ENCODE results near the gene ARFGAP1. TPM values are rescaled to one million over a fixed set of nuclear protein-coding genes. Genes with fewer than 3 reads are reported as not detected.

ARFGAP1 gene
- total RNA-seq (2014; rRNA removed; shearing (Covaris generic)), result 63.0 and 70.9 TPM in 2 replicates

- peaks cover 12% of the 10 kb centered on the region for H3K4me1 ChIP-seq (replicated peaks)
- peaks cover 35% of the 10 kb centered on the region for H3K36me3 ChIP-seq
- H3K4me3 ChIP-seq, result peak within 1 kb of the TSS; percentile 99
- H3K9me3 ChIP-seq (replicated peaks), result no peaks in the 10 kb centered on the region
- DNase-seq (ENCODE audit: low read depth in 1 of 2, low spot score in 2 of 2), result peak; percentile 52 to 88
- peaks cover 12% of the 10 kb centered on the region for H3K27me3 ChIP-seq (replicated peaks)
- peak within 1 kb of the TSS; percentile 66; the same call in 1 of the 2 replicates for H3K27ac ChIP-seq
These were observed at the start of gene ARFGAP1 for GRCh38 chr20:63272105-63273058. ARFGAP1 (plus strand) TSS chr20:63272813; CDS start chr20:63275581, 2,768 bp downstream.

- Histone ChIP-seq H3K4me1 (replicated peaks) (peaks cover 17% of the 10 kb centered on the region), H3K27me3 (replicated peaks) (peaks cover 9% of the 10 kb centered on the region; the same call in 1 of the 2 replicates), H3K27ac (no peak overlapping the region), H3K9me3 (replicated peaks) (no peaks in the 10 kb centered on the region), H3K36me3 (no peaks in the 10 kb centered on the region), H3K4me3 (no peak overlapping the region)
- peak in 1 of 2 experiments; percentile 47 for DNase-seq (ENCODE audit: low read depth in 1 of 2, low spot score in 2 of 2)
These were observed 49.3 kb upstream of the ARFGAP1 start for GRCh38 chr20:63223121-63223825.

- Histone ChIP-seq H3K9me3 (replicated peaks) (no peaks in the 10 kb centered on the region), H3K27ac (no peak overlapping the region), H3K4me1 (replicated peaks) (peaks cover 17% of the 10 kb centered on the region)
These were observed 48.8 kb upstream of the ARFGAP1 start for GRCh38 chr20:63223826-63224207.

GRCh38 chr20:63224412-63225081 is 48.1 kb upstream of the ARFGAP1 start:
- Histone ChIP-seq H3K9me3 (replicated peaks) (no peaks in the 10 kb centered on the region), H3K4me1 (replicated peaks) (peaks cover 17% of the 10 kb centered on the region), H3K4me3 (no peak overlapping the region), H3K36me3 (no peaks in the 10 kb centered on the region), H3K27ac (no peak overlapping the region), H3K27me3 (replicated peaks) (peaks cover 9% of the 10 kb centered on the region; the same call in 1 of the 2 replicates)
- DNase-seq (ENCODE audit: low read depth in 1 of 2, low spot score in 2 of 2), result peak; percentile 78 to 79

More at GRCh38 chr20:63223826-63224207, 48.8 kb upstream of the ARFGAP1 start:
- no peak for DNase-seq (ENCODE audit: low read depth in 1 of 2, low spot score in 2 of 2)
- no peak overlapping the region for H3K4me3 ChIP-seq
- no peaks in the 10 kb centered on the region for H3K36me3 ChIP-seq
- peaks cover 9% of the 10 kb centered on the region; the same call in 1 of the 2 replicates for H3K27me3 ChIP-seq (replicated peaks)

- no peaks in the 10 kb centered on the region for H3K9me3 ChIP-seq (replicated peaks)
- no peak overlapping the region for H3K27ac ChIP-seq
- peaks cover 17% of the 10 kb centered on the region for H3K4me1 ChIP-seq (replicated peaks)
- H3K4me3 ChIP-seq, result no peak overlapping the region
- no peaks in the 10 kb centered on the region for H3K36me3 ChIP-seq
- no peak for DNase-seq (ENCODE audit: low read depth in 1 of 2, low spot score in 2 of 2)
- H3K27me3 ChIP-seq (replicated peaks), result peaks cover 9% of the 10 kb centered on the region; the same call in 1 of the 2 replicates
These were observed 47.5 kb upstream of the ARFGAP1 start for GRCh38 chr20:63225082-63225454.

GRCh38 chr20:63226042-63226943 is 46.3 kb upstream of the ARFGAP1 start:
- Histone ChIP-seq H3K4me3 (no peak overlapping the region), H3K27me3 (replicated peaks) (peaks cover 4% of the 10 kb centered on the region; the same call in 1 of the 2 replicates), H3K27ac (no peak overlapping the region), H3K9me3 (replicated peaks) (no peaks in the 10 kb centered on the region), H3K36me3 (no peaks in the 10 kb centered on the region), H3K4me1 (replicated peaks) (peaks cover 28% of the 10 kb centered on the region)
- no peak for DNase-seq (ENCODE audit: low read depth in 1 of 2, low spot score in 2 of 2)

GRCh38 chr20:63227260-63227659 is 45.4 kb upstream of the ARFGAP1 start:
- Histone ChIP-seq H3K4me1 (replicated peaks) (peaks cover 38% of the 10 kb centered on the region), H3K27ac (no peak overlapping the region), H3K36me3 (no peaks in the 10 kb centered on the region), H3K27me3 (replicated peaks) (peaks cover 4% of the 10 kb centered on the region; the same call in 1 of the 2 replicates), H3K4me3 (no peak overlapping the region), H3K9me3 (replicated peaks) (no peaks in the 10 kb centered on the region)
- DNase-seq (ENCODE audit: low read depth in 1 of 2, low spot score in 2 of 2), result no peak

- Histone ChIP-seq H3K4me1 (replicated peaks) (peaks cover 53% of the 10 kb centered on the region), H3K4me3 (no peak overlapping the region), H3K36me3 (no peaks in the 10 kb centered on the region), H3K27ac (no peak overlapping the region), H3K27me3 (replicated peaks) (no peaks in the 10 kb centered on the region), H3K9me3 (replicated peaks) (no peaks in the 10 kb centered on the region)
- no peak for DNase-seq (ENCODE audit: low read depth in 1 of 2, low spot score in 2 of 2)
These were observed 43.8 kb upstream of the ARFGAP1 start for GRCh38 chr20:63228806-63229205.

GRCh38 chr20:63230800-63231268 is 41.8 kb upstream of the ARFGAP1 start:
- no peaks in the 10 kb centered on the region for H3K27me3 ChIP-seq (replicated peaks)
- no peak overlapping the region for H3K4me3 ChIP-seq
- no peaks in the 10 kb centered on the region for H3K36me3 ChIP-seq
- H3K4me1 ChIP-seq (replicated peaks), result peaks cover 38% of the 10 kb centered on the region
- no peaks in the 10 kb centered on the region for H3K9me3 ChIP-seq (replicated peaks)
- no peak overlapping the region for H3K27ac ChIP-seq
- peak in 1 of 2 experiments; percentile 21 for DNase-seq (ENCODE audit: low read depth in 1 of 2, low spot score in 2 of 2)

GRCh38 chr20:63232235-63233060 is 40.2 kb upstream of the ARFGAP1 start:
- no peak overlapping the region for H3K4me3 ChIP-seq
- H3K36me3 ChIP-seq, result no peaks in the 10 kb centered on the region
- H3K27ac ChIP-seq, result peak overlapping the region; percentile 93
- peaks cover 38% of the 10 kb centered on the region for H3K4me1 ChIP-seq (replicated peaks)
- no peaks in the 10 kb centered on the region for H3K9me3 ChIP-seq (replicated peaks)
- no peaks in the 10 kb centered on the region for H3K27me3 ChIP-seq (replicated peaks)
- peak; percentile 90 to 99 for DNase-seq (ENCODE audit: low read depth in 1 of 2, low spot score in 2 of 2)

GRCh38 chr20:63233061-63233344 is 39.6 kb upstream of the ARFGAP1 start:
- Histone ChIP-seq H3K27ac (peak overlapping the region; percentile 93), H3K4me3 (no peak overlapping the region), H3K4me1 (replicated peaks) (peaks cover 38% of the 10 kb centered on the region), H3K27me3 (replicated peaks) (no peaks in the 10 kb centered on the region), H3K36me3 (no peaks in the 10 kb centered on the region), H3K9me3 (replicated peaks) (no peaks in the 10 kb centered on the region)
- no peak for DNase-seq (ENCODE audit: low read depth in 1 of 2, low spot score in 2 of 2)

GRCh38 chr20:63233924-63234323 is 38.7 kb upstream of the ARFGAP1 start:
- DNase-seq (ENCODE audit: low read depth in 1 of 2, low spot score in 2 of 2), result no peak
- Histone ChIP-seq H3K4me3 (no peak overlapping the region), H3K27ac (peak overlapping the region; percentile 93; the same call in 1 of the 2 replicates), H3K27me3 (replicated peaks) (no peaks in the 10 kb centered on the region), H3K4me1 (replicated peaks) (peaks cover 38% of the 10 kb centered on the region), H3K9me3 (replicated peaks) (no peaks in the 10 kb centered on the region), H3K36me3 (no peaks in the 10 kb centered on the region)

All from SJSA1 (cell line).